GM21786 (cell line): ENCODE measurements around the gene ZNF148.

ENCODE experiments used
- ATAC-seq: cut with Tn5 transposase; IDR thresholded peaks from one replicate; pipeline ENCODE4 v1.9.1; 2021; ENCODE audit not compliant: unreplicated experiment

ZNF148 gene

GRCh38 chr3:125289429-125289981 is 85.6 kb downstream of the ZNF148 start:
- ATAC-seq, result no peak

DNA sequence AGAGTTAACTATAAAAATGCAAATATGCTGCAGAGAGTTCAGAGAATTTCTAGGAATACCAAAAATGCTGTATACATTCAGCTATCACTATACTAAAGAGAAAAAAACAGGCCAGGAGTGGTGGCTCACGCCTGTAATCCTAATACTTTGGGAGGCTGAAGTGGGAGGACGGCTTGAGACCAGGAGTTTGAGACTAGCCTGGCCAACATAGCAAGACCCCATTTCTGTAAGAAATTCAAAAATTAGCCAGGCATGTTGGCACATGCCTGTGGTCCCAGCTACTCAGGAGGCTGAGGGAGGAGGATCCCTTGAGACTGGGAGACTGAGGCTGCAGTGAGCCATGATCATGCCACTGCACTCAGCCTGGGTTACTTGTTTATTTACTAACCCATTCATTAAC is 87.9 kb downstream of the ZNF148 start:
- no peak for ATAC-seq

- no peak for ATAC-seq
These were observed 93.7 kb downstream of the ZNF148 start for GRCh38 chr3:125281381-125281780.

DNA sequence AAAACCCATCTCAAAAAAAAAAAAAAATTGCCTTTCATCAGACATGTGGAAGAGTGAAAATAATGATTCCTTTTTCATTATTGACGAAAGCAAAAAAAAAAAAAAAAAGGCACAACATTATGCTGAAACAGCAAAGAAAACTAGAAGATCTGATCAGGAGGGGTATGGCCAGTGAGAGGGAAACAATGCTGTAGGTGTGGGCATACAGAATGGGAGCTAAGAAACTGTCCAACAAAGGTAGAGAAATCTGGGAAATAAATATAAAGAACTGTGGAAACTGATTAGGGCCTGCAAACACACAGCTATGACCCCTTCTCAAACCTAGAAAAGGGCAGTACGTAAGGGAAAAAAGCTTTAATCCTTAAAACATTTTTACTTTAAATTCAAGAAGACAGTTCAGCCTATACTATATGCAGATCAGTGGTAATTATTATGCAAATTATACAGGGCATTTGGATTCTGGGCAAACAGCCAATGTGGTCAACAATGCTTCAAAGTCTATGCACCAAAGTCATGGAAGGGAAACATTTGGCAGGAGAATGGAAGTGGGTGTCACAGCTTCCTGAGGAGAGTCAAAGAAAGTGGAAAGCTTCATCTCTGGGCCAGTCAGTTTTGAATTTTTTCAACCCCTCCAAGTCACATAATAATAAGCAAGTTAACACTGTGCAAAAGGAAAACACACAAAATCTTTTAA is 94.3 kb downstream of the ZNF148 start:
- ATAC-seq, result no peak

- ATAC-seq, result no peak
These were observed 97.0 kb downstream of the ZNF148 start for GRCh38 chr3:125278155-125278554.

DNA sequence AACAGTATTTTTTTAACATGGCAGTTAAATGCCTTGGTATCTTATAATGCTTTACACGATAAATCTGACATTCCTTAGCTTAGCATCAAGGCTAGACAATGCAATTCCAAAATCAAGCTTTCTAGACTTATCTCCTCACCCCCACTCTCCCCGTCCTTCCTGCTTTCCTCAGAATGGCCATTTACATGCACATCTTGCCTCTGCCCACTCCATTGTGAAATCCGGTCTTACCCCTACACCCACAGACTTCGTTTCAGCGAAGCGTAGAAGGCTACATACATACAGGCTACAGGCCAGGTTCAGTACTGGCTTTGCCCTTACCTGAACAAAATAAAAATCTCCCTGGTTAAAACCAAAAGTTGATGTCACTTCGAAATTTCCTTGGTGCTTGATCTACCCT is 104.0 kb downstream of the ZNF148 start:
- no peak for ATAC-seq

DNA sequence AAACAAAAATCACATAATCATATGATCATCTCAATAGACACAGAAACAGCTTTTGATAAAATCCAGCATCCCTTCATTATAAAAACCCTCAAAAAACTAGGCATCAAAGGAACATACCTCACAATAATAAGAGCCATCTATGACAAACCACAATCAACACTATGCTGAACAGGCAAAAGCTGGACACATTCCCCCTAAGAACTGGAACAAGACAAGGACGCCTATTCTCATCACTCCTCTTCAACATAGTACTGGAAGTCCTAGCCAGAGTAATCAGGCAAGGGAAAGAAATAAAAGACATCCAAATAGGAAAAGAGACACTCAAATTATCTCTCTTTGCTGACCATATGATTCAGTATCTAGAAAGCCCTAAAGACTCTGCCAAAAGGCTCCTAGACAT is 107.7 kb downstream of the ZNF148 start:
- ATAC-seq, result no peak

- ATAC-seq, result no peak
These were observed 108.2 kb downstream of the ZNF148 start for GRCh38 chr3:125266971-125267370.

- no peak for ATAC-seq
These were observed 113.0 kb downstream of the ZNF148 start for GRCh38 chr3:125262161-125262560.

DNA sequence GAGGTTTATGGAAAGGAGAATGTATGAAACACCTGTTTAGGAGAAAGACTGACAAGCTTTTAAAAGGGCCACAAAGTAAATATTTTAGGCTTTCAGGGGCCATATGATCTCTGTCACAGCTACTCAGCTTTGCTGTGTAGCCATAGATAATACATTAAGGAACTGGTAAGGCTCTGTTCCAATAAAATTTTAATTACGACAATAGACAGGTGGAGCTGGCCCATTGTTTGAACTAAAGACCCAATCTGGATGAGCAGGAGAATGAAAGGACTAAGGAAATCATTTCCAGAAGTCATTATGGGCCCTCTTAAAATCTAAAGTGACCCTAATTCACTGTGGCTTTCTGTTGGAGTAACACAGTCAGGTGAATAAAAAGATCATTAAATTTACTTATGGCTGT is 114.1 kb downstream of the ZNF148 start:
- ATAC-seq, result no peak

DNA sequence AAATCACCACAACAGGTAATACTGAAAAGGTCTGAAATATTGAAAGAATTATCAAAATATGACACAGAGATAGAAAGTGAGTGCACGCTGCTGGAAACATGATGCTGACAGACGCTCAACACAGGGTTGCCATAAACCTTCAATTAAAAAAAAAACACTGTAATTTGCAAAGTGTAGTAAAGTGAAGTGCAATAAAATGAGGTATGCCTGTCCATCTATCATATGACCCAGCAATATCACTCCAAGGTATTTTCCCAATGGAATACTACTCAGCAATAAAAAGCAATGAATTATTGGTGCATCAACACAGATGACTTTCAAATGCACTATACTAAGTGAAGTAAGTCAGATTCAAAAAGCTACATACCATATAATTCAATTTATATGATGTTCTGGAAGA is 115.0 kb downstream of the ZNF148 start:
- no peak for ATAC-seq

DNA sequence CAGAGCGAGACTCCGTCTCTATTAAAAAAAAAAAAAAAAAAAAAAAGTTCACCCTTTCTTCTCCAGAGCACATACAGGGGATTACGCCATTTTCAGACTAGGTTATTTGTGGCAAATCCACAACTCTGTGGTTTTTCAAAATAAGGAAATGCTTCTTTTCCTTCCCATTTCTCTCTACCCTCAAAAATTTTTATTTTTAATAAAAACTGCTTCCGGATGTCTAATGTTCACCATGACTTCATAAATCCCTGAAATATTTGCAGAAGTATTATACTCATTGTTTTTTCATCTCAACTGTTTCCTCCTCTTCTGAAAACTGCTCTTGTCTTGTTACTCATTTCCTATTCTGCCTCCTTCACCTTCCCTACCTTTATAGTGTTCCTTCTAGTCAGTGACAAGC is 117.6 kb downstream of the ZNF148 start:
- no peak for ATAC-seq

DNA sequence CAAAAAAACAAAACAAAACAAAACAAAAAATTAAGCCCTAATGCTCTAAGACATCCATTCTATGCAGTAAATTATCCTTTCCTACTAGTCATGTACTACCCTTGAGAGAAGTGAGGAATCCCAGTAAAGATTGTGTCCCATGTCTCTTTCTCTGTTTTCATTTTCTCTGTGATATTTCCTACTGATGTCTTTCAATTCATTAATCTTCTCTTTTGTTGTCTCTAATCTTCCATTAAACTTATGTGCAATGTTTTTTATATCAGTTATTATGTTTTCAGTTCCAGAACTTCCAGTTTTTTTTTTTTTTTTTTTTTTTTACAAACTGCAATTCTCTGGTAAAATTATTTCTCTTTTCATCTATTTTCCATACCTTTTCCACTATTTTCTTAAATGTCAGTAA is 118.5 kb downstream of the ZNF148 start:
- no peak for ATAC-seq

DNA sequence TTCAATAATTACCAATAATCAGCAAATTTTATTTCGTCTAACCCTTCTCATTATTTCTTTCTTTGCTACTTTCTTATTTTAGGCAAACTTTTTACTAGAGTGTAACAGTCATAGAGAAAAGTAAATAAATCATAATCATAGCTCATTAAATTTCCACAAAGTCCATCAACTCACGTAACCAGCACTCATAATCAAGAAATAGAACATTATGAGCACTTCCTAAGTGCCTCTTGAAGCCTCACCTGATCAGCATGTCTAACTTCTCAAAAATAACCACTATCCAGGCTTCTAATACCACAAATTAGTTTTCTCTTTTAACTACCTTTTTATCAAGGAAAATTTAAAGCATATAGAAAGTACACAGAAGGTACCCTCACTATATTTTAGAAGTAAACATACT is 124.2 kb downstream of the ZNF148 start:
- ATAC-seq, result no peak

DNA sequence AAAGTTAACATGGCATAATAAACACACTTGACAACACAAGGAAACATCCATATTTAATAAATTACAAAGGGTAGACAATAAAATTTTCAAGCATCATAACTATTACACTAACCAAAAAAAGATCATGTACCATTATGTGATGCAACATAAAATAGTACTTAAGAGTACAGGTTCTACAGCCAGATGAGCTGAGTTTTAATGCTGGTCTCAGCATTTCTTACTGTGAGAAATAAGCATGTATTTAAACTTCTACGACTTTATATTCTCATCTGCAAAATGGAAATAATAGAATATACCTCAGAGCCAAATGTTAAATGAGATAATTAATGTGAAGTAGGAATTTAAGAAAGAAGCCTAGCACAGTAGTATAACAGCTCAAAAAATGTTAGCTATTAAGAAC is 128.9 kb downstream of the ZNF148 start:
- ATAC-seq, result no peak

GRCh38 chr3:125245521-125245920 is 129.6 kb downstream of the ZNF148 start:
- no peak for ATAC-seq

DNA sequence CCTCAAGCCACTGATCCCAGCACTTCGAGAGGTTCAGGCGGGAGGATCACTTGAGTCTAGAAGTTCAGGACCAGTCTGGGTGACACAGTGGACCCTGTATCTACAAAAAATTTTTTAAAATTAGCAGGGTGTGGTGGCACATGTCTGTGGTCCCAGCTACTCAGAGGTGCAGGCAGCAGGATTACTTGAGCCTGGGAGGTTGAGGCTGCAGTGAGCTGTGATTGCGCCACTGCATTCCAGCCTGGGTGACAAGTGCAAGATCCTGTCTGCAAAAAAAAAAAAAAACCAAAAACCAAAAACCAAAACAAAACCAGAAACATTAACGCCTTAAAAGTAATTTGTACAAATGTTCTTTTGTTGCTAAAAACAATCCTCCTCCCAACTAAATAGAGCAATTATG is 134.6 kb downstream of the ZNF148 start:
- ATAC-seq, result no peak

GRCh38 chr3:125239266-125239665 is 135.9 kb downstream of the ZNF148 start:
- no peak for ATAC-seq

DNA sequence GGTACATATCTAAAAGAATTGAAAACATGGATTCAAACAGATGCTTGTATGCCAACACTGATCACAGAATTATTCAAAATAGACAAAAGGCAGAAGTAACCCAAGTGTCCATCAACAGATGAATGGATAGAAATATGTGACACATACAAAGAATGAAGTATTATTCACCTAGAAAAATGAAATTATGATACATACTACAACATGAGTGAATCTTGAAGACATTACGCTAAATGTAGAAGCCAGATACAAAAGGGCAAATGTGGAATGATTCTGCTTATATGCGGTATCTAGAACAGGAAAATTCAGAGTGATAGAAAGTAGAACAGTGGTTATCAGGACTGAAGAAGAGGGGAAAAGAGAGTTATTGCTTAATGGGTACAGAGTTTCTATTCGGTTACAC is 136.4 kb downstream of the ZNF148 start:
- no peak for ATAC-seq

GRCh38 chr3:125236331-125236903 is 138.7 kb downstream of the ZNF148 start:
- no peak for ATAC-seq

DNA sequence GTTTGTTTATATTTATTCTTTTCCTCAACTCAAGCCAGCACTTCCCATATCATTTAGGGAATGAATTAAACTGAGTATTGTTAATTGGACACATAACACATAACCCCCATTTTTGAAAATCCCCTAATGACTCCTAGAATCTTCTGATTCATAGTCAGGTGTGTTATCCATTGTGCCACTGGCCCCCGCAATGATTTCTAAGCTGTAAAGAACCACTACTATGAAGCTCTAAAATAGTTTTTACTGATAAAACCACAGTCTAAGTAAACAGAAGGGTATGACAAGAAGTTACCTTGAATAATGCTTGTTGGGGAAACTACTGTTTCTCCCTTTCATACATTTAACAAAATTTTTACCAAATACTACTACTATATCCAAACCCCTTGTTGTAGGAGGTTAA is 140.3 kb downstream of the ZNF148 start:
- no peak for ATAC-seq

GRCh38 chr3:125232401-125232800 is 142.7 kb downstream of the ZNF148 start:
- ATAC-seq, result no peak

GRCh38 chr3:125231895-125232294 is 143.2 kb downstream of the ZNF148 start:
- ATAC-seq, result no peak
